GM23248 (cell line): ENCODE data around the gene GTPBP6.

ENCODE experiments used
- EZH2 ChIP-seq: fragments of 200-600 bp; sonication (generic); IDR thresholded peaks from 2 replicates; pipeline ENCODE4 v1.6.1; 2018; ENCODE audit warnings: antibody characterized with exemption, mild to moderate bottlenecking; ENCODE audit not compliant: insufficient read depth, poor library complexity, severe bottlenecking
- EZH2phosphoT487 ChIP-seq: fragments of 200-600 bp; sonication (generic); IDR thresholded peaks from 2 replicates; pipeline ENCODE4 v1.6.1; 2018; ENCODE audit warnings: antibody characterized with exemption, moderate library complexity, mild to moderate bottlenecking, low read depth; ENCODE audit not compliant: insufficient read depth

GRCh38 chrX:274904-275475 lies 43.6 kb downstream of the GTPBP6 start:
- TF ChIP-seq EZH2 (no peak), EZH2phosphoT487 (no peak)
